Liver (tissue), 9 donors: ENCODE measurements around the gene NXPE3. TPM values are rescaled to one million over a fixed set of nuclear protein-coding genes. Genes with fewer than 3 reads are reported as not detected.

Experiments
- DNase-seq: peaks from one replicate; pipeline ENCODE4 v3.0.0-alpha.2; 2017; ENCODE audit warnings: low spot score
- H3K27ac ChIP-seq, 2 donors: one replicate each; pipeline ENCODE4 v1.7.0; 2013; ENCODE audit warnings: inconsistent platforms in 2 of 2, low read length in 2 of 2, control low read depth in 1 of 2, low read depth in 1 of 2, mild to moderate bottlenecking in 1 of 2
- H3K27me3 ChIP-seq, 4 donors: one replicate each; pipeline versions ENCODE4 v1.6.1 to v1.7.0; 2013; ENCODE audit warnings: low read length in 3 of 4, inconsistent platforms in 1 of 4, mild to moderate bottlenecking in 1 of 4, moderate library complexity in 1 of 4; ENCODE audit not compliant: control insufficient read depth in 4 of 4, insufficient read depth in 4 of 4
- H3K36me3 ChIP-seq, 4 donors: one replicate each; pipeline versions ENCODE4 v1.6.1 to v1.7.0; 2013; ENCODE audit warnings: low read length in 3 of 4, mild to moderate bottlenecking in 3 of 4, low read depth in 1 of 4, moderate library complexity in 1 of 4; ENCODE audit not compliant: control insufficient read depth in 4 of 4, insufficient read depth in 3 of 4
- H3K4me1 ChIP-seq, 4 donors: one replicate each; pipeline versions ENCODE4 v1.6.1 to v1.7.0; 2013; ENCODE audit warnings: low read length in 3 of 4, mild to moderate bottlenecking in 3 of 4, moderate library complexity in 1 of 4; ENCODE audit not compliant: control insufficient read depth in 4 of 4, insufficient read depth in 4 of 4
- H3K4me3 ChIP-seq, 3 donors: one replicate each; pipeline versions ENCODE4 v1.6.1 to v1.7.0; 2013; ENCODE audit warnings: low read length in 3 of 3, control low read depth in 1 of 3, low read depth in 1 of 3, mild to moderate bottlenecking in 1 of 3
- H3K9ac ChIP-seq, 2 donors: one replicate each; pipeline ENCODE4 v1.7.0; 2013; ENCODE audit warnings: low read length in 2 of 2, mild to moderate bottlenecking in 2 of 2, moderate library complexity in 2 of 2, control low read depth in 1 of 2, low read depth in 1 of 2
- H3K9me3 ChIP-seq, 4 donors: one replicate each; pipeline versions ENCODE4 v1.6.1 to v1.7.0; 2013; ENCODE audit warnings: low read length in 3 of 4; ENCODE audit not compliant: control insufficient read depth in 4 of 4
- FOXA1 ChIP-seq: IDR thresholded peaks from 2 replicates; pipeline ENCODE4 v1.6.1; 2016; ENCODE audit warnings: antibody characterized with exemption
- FOXA2 ChIP-seq: IDR thresholded peaks from 2 replicates; pipeline ENCODE4 v1.6.1; 2016; ENCODE audit warnings: antibody characterized with exemption
- HNF4A ChIP-seq, 2 donors: conservative IDR thresholded peaks; 2 replicates each; pipeline ENCODE4 v1.6.1; 2016; ENCODE audit warnings: antibody characterized with exemption in 2 of 2, mild to moderate bottlenecking in 2 of 2
- HNF4G ChIP-seq: IDR thresholded peaks from 2 replicates; pipeline ENCODE4 v1.6.1; 2016; ENCODE audit warnings: antibody characterized with exemption
- JUND ChIP-seq, 2 donors: IDR thresholded peaks; 2 replicates each; pipeline ENCODE4 v1.6.1; 2016; ENCODE audit warnings: antibody characterized with exemption in 2 of 2
- NR2F2 ChIP-seq: IDR thresholded peaks from 2 replicates; pipeline ENCODE4 v1.6.1; 2016; ENCODE audit warnings: antibody characterized with exemption
- RAD21 ChIP-seq, 2 donors: IDR thresholded peaks; 2 replicates each; pipeline ENCODE4 v1.6.1; 2016; ENCODE audit warnings: antibody characterized with exemption in 2 of 2, mild to moderate bottlenecking in 2 of 2
- RXRA ChIP-seq, 2 donors: IDR thresholded peaks; 2 replicates each; pipeline ENCODE4 v1.6.1; 2017 to 2018; ENCODE audit warnings: antibody characterized with exemption in 2 of 2, mild to moderate bottlenecking in 1 of 2
- TAF1 ChIP-seq: conservative IDR thresholded peaks from 2 replicates; pipeline ENCODE4 v1.6.1; 2016; ENCODE audit warnings: antibody characterized with exemption, mild to moderate bottlenecking
- YY1 ChIP-seq: IDR thresholded peaks from 2 replicates; pipeline ENCODE4 v1.6.1; 2016; ENCODE audit warnings: antibody characterized with exemption, mild to moderate bottlenecking
- WGBS: extraction: QIAGEN DNeasy Blood & Tissue Kit; methylation state at CpG from one replicate; pipeline ENCODE4 v1.1.7; 2013; 5-methylcytosine and 5-hydroxymethylcytosine counted together
- polyA plus RNA-seq, 2 donors: library from polyadenylated mRNA; stranded (reverse) in 1 of 2; unstranded in 1 of 2; fragments of 200-250 nt in 1 of 2; fragments of >200 nt in 1 of 2; fragmentation: Nextera tagmentation in 1 of 2; extraction: Ambion mirVana in 1 of 2; gene quantifications; one replicate each; pipeline versions ENCODE4 v1.2.1 to v1.2.3, GENCODE V29; 2013 to 2015
- total RNA-seq, 2 donors: library from RNA; depleted of rRNA; stranded (reverse); fragments of >200 nt; gene quantifications; one replicate each; pipeline ENCODE4 v1.2.3, GENCODE V29; 2014
- TF ChIP-seq, protein P1 (sequence below): IDR thresholded peaks from 2 replicates; pipeline ENCODE4 v1.6.1; 2016; ENCODE audit warnings: antibody characterized with exemption
- TF ChIP-seq, protein P2 (sequence below): IDR thresholded peaks from 2 replicates; pipeline ENCODE4 v1.6.1; 2016; ENCODE audit warnings: antibody characterized with exemption
- TF ChIP-seq, protein P3 (sequence below): IDR thresholded peaks from 2 replicates; pipeline ENCODE4 v1.6.1; 2016; ENCODE audit warnings: antibody characterized with exemption
- donor health status: healthy.
- donor health status: healthy.
- donor health status: healthy.
- donor health status: healthy.
- donor health status: healthy.

The NXPE3 gene
- total and polyA plus RNA-seq, 4 donors = 1.1 to 2.7 (median 1.7) TPM

DNA sequence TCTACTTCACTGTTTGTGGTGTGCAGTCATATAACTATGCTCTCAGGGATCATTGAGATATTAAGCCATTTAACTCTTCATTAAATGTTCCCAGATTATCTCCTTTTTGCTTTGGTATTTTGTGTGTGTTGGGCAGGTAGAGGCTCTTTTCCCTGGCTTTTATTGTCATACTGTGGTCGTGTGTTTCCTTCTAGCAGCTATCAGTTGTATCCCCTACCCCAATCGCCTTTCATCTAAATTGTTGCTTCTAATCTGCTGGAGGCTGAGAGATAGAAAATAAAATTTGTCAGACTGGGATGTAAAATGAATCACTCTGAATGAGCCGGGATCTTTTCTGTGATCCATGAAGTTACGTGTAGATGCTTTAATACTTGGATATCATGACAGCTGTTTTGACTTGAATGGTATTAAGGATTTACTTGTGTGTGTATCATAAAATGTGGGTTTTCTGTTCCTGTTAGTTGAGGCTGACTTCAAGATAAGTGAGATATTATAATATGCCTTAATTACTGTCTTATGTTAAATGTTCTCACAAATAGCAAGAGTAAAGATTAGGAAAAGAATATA, 79.5 kb downstream of the NXPE3 start:
- WGBS = 93% methylated on average over 4 of the region's 4 CpGs
- no peak for DNase-seq
- no peaks in the 10 kb centered on the region for H3K27me3 ChIP-seq
- H3K9ac ChIP-seq = no peak overlapping the region
- H3K4me1 ChIP-seq = peaks cover 1 to 12% (median 6%) of the 10 kb centered on the region in 4 donors
- TF ChIP-seq HNF4A (conservative IDR thresholded peaks at IDR 0.05) (no peak), TAF1 (no peak), RAD21 (IDR thresholded peaks at IDR 0.05) (no peak), JUND (IDR thresholded peaks at IDR 0.05) (no peak), YY1 (no peak), FOXA2 (no peak)
- TF ChIP-seq, protein P1, sequence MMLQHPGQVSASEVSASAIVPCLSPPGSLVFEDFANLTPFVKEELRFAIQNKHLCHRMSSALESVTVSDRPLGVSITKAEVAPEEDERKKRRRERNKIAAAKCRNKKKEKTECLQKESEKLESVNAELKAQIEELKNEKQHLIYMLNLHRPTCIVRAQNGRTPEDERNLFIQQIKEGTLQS = no peak
- TF ChIP-seq, protein P2, sequence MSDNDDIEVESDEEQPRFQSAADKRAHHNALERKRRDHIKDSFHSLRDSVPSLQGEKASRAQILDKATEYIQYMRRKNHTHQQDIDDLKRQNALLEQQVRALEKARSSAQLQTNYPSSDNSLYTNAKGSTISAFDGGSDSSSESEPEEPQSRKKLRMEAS = no peak
- H3K27ac ChIP-seq = no peak overlapping the region
- H3K4me3 ChIP-seq = no peak overlapping the region
- H3K9me3 ChIP-seq = no peaks in the 10 kb centered on the region
- peaks cover 10 to 83% (median 75%) of the 10 kb centered on the region in 4 donors for H3K36me3 ChIP-seq

DNA sequence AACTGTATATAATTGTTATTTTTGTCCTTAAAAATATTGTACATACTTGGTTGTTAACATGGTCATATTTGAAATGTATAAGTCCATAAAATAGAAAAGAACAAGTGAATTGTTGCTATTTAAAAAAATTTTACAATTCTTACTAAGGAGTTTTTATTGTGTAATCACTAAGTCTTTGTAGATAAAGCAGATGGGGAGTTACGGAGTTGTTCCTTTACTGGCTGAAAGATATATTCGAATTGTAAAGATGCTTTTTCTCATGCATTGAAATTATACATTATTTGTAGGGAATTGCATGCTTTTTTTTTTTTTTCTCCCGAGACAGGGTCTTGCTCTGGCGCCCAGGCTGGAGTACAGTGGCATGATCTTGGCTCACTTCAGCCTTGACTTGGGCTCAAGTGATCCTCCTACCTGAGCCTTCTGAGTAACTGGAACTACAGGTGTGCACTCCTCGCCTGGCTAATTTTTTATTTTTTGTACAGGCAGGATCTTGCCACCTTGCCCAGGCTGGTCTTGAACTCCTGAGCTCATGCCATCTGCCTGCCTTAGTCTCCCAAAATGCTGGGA, 81.0 kb downstream of the NXPE3 start:
- TF ChIP-seq TAF1 (no peak), JUND (IDR thresholded peaks at IDR 0.05) (peak in 1 of 2 donors; percentile 1), RAD21 (IDR thresholded peaks at IDR 0.05) (no peak), FOXA1 (no peak), HNF4G (no peak)
- TF ChIP-seq, protein P1 = no peak
- TF ChIP-seq, protein P3, sequence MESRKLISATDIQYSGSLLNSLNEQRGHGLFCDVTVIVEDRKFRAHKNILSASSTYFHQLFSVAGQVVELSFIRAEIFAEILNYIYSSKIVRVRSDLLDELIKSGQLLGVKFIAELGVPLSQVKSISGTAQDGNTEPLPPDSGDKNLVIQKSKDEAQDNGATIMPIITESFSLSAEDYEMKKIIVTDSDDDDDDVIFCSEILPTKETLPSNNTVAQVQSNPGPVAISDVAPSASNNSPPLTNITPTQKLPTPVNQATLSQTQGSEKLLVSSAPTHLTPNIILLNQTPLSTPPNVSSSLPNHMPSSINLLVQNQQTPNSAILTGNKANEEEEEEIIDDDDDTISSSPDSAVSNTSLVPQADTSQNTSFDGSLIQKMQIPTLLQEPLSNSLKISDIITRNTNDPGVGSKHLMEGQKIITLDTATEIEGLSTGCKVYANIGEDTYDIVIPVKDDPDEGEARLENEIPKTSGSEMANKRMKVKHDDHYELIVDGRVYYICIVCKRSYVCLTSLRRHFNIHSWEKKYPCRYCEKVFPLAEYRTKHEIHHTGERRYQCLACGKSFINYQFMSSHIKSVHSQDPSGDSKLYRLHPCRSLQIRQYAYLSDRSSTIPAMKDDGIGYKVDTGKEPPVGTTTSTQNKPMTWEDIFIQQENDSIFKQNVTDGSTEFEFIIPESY = no peak
- H3K27me3 ChIP-seq = no peaks in the 10 kb centered on the region
- H3K4me3 ChIP-seq = no peak overlapping the region
- peaks cover 9 to 69% (median 62%) of the 10 kb centered on the region in 4 donors for H3K36me3 ChIP-seq
- H3K9me3 ChIP-seq = no peaks in the 10 kb centered on the region
- WGBS = 94% methylated on average over 5 of the region's 5 CpGs
- peaks cover 1 to 10% (median 4%) of the 10 kb centered on the region in 4 donors for H3K4me1 ChIP-seq
- no peak overlapping the region for H3K9ac ChIP-seq
- DNase-seq = no peak
- H3K27ac ChIP-seq = no peak overlapping the region

DNA sequence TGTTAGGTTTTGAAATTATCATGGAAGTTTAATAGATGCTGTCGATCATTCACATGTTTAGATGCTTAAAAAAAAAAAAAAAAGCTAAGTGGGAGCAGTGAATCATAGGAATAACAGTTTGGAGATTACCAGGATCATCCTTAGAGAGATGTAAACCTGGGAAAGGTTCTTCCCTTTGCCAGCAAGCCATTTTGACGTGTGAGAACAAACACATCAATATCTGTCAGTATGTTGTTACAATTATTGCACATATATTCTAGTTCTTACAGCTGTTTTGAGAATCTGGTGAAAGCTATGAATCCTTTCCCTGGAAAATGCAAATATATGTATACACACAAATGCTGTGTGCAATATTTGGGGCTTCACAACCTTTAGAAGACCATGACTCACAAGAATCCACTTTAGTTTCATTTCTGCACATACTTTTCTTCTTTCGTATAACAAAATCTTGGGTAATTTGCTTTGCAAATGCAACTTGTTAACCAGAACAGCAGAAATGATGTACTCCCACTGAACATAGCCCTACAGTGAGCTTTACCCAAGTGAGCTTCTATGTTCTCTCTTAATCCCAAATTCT, 82.3 kb downstream of the NXPE3 start:
- H3K4me3 ChIP-seq = no peak overlapping the region
- peaks cover 6 to 58% (median 51%) of the 10 kb centered on the region in 4 donors for H3K36me3 ChIP-seq
- H3K9ac ChIP-seq = no peak overlapping the region
- TF ChIP-seq NR2F2 = no peak
- no peak for TF ChIP-seq RXRA (IDR thresholded peaks at IDR 0.05)
- TF ChIP-seq JUND (IDR thresholded peaks at IDR 0.05) = no peak
- TF ChIP-seq FOXA2 = no peak
- WGBS = 78% methylated on average over 3 of the region's 3 CpGs
- no peaks in the 10 kb centered on the region for H3K27me3 ChIP-seq
- H3K9me3 ChIP-seq = no peaks in the 10 kb centered on the region
- no peak overlapping the region for H3K27ac ChIP-seq
- no peak for DNase-seq
- peaks cover 1 to 7% (median 5%) of the 10 kb centered on the region in 4 donors for H3K4me1 ChIP-seq
